ENCODE data around the gene A4GALT. TPM values are rescaled to one million over a fixed set of nuclear protein-coding genes. Genes with fewer than 3 reads are reported as not detected.

The A4GALT gene
- total and polyA plus RNA-seq, 2 donors from 2014 or later: 76.2 to 186 TPM

DNA sequence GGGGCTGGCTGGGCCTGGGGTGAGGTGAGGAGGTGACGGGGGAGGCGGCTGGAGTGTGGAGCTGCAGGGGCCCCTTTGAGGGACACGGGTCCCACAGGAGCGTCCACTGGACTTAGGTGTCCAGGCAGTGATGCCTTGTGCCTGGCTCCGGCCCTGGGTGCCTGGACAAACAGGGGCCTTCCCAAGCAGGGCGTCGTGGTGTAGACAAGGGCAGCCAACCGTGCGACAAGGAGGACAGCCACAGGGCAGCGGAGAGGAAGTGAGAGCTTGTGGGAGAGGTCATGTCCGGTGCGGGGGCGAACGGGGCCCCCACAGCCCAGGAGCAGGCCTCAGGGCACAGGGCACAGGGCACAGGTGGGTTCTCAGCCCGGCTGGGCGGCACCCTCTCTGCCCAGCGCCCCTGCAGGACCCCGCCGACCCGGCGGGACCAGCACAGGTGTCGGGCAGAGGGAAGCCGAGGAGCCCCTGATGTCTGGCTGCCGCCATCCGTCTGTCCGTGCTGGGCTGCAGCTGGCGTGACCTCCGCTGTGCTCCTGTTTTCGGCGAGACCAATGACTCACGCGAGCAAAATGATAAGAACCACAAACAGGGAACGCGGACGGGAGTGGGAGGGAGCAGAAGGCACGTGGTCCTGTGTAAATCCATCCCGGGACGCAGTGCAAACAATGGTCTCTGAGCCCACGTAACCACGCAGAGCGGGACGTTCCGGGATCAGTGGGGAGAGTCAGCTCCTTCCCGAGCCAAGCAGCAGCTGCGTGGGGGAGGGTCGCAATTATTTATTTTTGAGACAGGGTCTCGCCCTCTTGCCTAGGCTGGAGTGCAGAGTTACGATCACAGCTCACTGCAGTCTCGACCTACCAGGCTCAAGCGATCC lies 49.1 kb upstream of the A4GALT start:
- Histone ChIP-seq H3K4me1 (ENCODE audit: control insufficient read depth in 2 of 3, insufficient read depth in 2 of 3, low read depth in 1 of 3, low read length in 3 of 3) (peaks cover 0 to 10% (median 0%) of the 10 kb centered on the region in 3 donors), H3K36me3 (ENCODE audit: control insufficient read depth in 2 of 3, insufficient read depth in 3 of 3, low read length in 3 of 3) (no peaks in the 10 kb centered on the region), H3K9ac (ENCODE audit: low read length in 3 of 3) (no peak overlapping the region), H3K27me3 (ENCODE audit: control insufficient read depth, insufficient read depth, low read length) (no peaks in the 10 kb centered on the region), H3K27ac (ENCODE audit: low read depth in 2 of 2, low read length in 2 of 2) (no peak overlapping the region), H3K4me3 (ENCODE audit: low read length in 3 of 3) (peak overlapping the region in 2 of 3 donors; percentile 39 to 52), H3K9me3 (ENCODE audit: control insufficient read depth in 2 of 3, insufficient read depth in 1 of 3, low read length in 3 of 3) (no peaks in the 10 kb centered on the region)
- DNase-seq: peak; percentile 60 to 90 (median 75)
- TF ChIP-seq CTCF (IDR thresholded peaks at IDR 0.05; ENCODE audit: borderline replicate concordance, extremely low read depth, insufficient read depth): no peak
- FAIRE-seq: no peak
- intact Hi-C loops (cut with DNase I): no loop called here

- no peak overlapping the region for H3K9ac ChIP-seq (ENCODE audit: low read length in 3 of 3)
- H3K36me3 ChIP-seq (ENCODE audit: control insufficient read depth in 2 of 3, insufficient read depth in 3 of 3, low read length in 3 of 3): no peaks in the 10 kb centered on the region
- DNase-seq (no peak), FAIRE-seq (no peak)
- H3K27me3 ChIP-seq (ENCODE audit: control insufficient read depth, insufficient read depth, low read length): no peaks in the 10 kb centered on the region
- H3K9me3 ChIP-seq (ENCODE audit: control insufficient read depth in 2 of 3, insufficient read depth in 1 of 3, low read length in 3 of 3): no peaks in the 10 kb centered on the region
- intact Hi-C loops (cut with DNase I): no loop called here
- no peak overlapping the region for H3K4me3 ChIP-seq (ENCODE audit: low read length in 3 of 3)
- peaks cover 0 to 10% (median 0%) of the 10 kb centered on the region in 3 donors for H3K4me1 ChIP-seq (ENCODE audit: control insufficient read depth in 2 of 3, insufficient read depth in 2 of 3, low read depth in 1 of 3, low read length in 3 of 3)
- no peak for TF ChIP-seq CTCF (IDR thresholded peaks at IDR 0.05; ENCODE audit: borderline replicate concordance, extremely low read depth, insufficient read depth)
- no peak overlapping the region for H3K27ac ChIP-seq (ENCODE audit: low read depth in 2 of 2, low read length in 2 of 2)
These were observed 48.5 kb upstream of the A4GALT start for GRCh38 chr22:42769238-42769573.

GRCh38 chr22:42768385-42769035 lies 47.8 kb upstream of the A4GALT start:
- no peak overlapping the region for H3K4me3 ChIP-seq (ENCODE audit: low read length in 3 of 3)
- H3K36me3 ChIP-seq (ENCODE audit: control insufficient read depth in 2 of 3, insufficient read depth in 3 of 3, low read length in 3 of 3): no peaks in the 10 kb centered on the region
- intact Hi-C loops (cut with DNase I): no loop called here
- no peaks in the 10 kb centered on the region for H3K9me3 ChIP-seq (ENCODE audit: control insufficient read depth in 2 of 3, insufficient read depth in 1 of 3, low read length in 3 of 3)
- H3K27ac ChIP-seq (ENCODE audit: low read depth in 2 of 2, low read length in 2 of 2): no peak overlapping the region
- no peaks in the 10 kb centered on the region for H3K27me3 ChIP-seq (ENCODE audit: control insufficient read depth, insufficient read depth, low read length)
- DNase-seq (peak in 1 of 5 donors; percentile 16), FAIRE-seq (no peak)
- H3K4me1 ChIP-seq (ENCODE audit: control insufficient read depth in 2 of 3, insufficient read depth in 2 of 3, low read depth in 1 of 3, low read length in 3 of 3): peaks cover 0 to 10% (median 0%) of the 10 kb centered on the region in 3 donors
- no peak overlapping the region for H3K9ac ChIP-seq (ENCODE audit: low read length in 3 of 3)
- TF ChIP-seq CTCF (IDR thresholded peaks at IDR 0.05; ENCODE audit: borderline replicate concordance, extremely low read depth, insufficient read depth): no peak

All from kidney (tissue), 14 donors.